Measurements from ENCODE around the gene KIF12.

- no peak for TF ChIP-seq CTCF (conservative IDR thresholded peaks at IDR 0.05)
- no peak for TF ChIP-seq EZH2 (IDR thresholded peaks at IDR 0.05; ENCODE audit: low read depth)
Observed at GRCh38 chr9:114077162-114077837, 21.8 kb downstream of the KIF12 start.

Data from PC-9 (cell line).